IMR-90 (cell line): Measurements from ENCODE around the gene FBXW7. TPM values are rescaled to one million over a fixed set of nuclear protein-coding genes. Genes with fewer than 3 reads are reported as not detected.

Source experiments
- ATAC-seq: fragments of 200-7000 bp; cut with Tn5 transposase; 2 replicates; pipeline ENCODE4 v1.9.1; 2020; ENCODE audit warnings: low read depth, mild to moderate bottlenecking, moderate library complexity
- BruUV-seq: library from RNA; stranded (reverse); fragments of 400-500 nt; replicated peaks from 2 replicates; lab custom pipeline; 2021; lab: Mats Ljungman, UMichigan
- CTCF ChIA-PET: fragments of 300-600 bp; formaldehyde crosslinking; extraction: SDS; loops from one replicate; lab custom pipeline; 2021; ENCODE audit warnings: antibody characterized with exemption; lab: Yijun Ruan, JAX
- POLR2A ChIA-PET: fragments of 300-600 bp; sonication (Branson Sonifier 250); formaldehyde crosslinking; loops from one replicate; lab custom pipeline; 2022; ENCODE audit warnings: antibody characterized with exemption; ENCODE audit not compliant: unreplicated experiment; lab: Charles Lee
- DNase-seq: peaks from one replicate; pipeline ENCODE4 v3.0.0; 2013
- H2AFZ ChIP-seq: replicated peaks from 2 replicates; pipeline ENCODE3; 2013; ENCODE audit warnings: low read length, mild to moderate bottlenecking; ENCODE audit not compliant: poor library complexity
- H2AK5ac ChIP-seq: 2 replicates; pipeline ENCODE4 v1.6.1; 2013; ENCODE audit warnings: low read depth, low read length, inconsistent platforms
- H2AK9ac ChIP-seq: replicated peaks from 2 replicates; pipeline ENCODE3; 2013; ENCODE audit warnings: mild to moderate bottlenecking, low read depth, low read length, moderate library complexity; ENCODE audit not compliant: poor library complexity
- H2BK120ac ChIP-seq: 2 replicates; pipeline ENCODE4 v1.6.1; 2013; ENCODE audit warnings: low read depth, low read length, inconsistent platforms
- H2BK15ac ChIP-seq: 3 replicates; pipeline ENCODE4 v1.6.1; 2013; ENCODE audit warnings: low read depth, low read length, inconsistent platforms
- H2BK20ac ChIP-seq: 2 replicates; pipeline ENCODE4 v1.6.1; 2013; ENCODE audit warnings: low read depth, mild to moderate bottlenecking, inconsistent platforms, low read length, moderate library complexity
- H2BK5ac ChIP-seq: 2 replicates; pipeline ENCODE4 v1.6.1; 2013; ENCODE audit warnings: mild to moderate bottlenecking, low read depth, low read length, inconsistent platforms; ENCODE audit not compliant: poor library complexity, severe bottlenecking
- H3K14ac ChIP-seq: replicated peaks from 2 replicates; pipeline ENCODE4 v1.6.1; 2013; ENCODE audit warnings: low read depth, low read length, inconsistent platforms
- H3K18ac ChIP-seq: 2 replicates; pipeline ENCODE4 v1.6.1; 2013; ENCODE audit warnings: low read depth, low read length, control low read depth
- H3K23ac ChIP-seq: 2 replicates; pipeline ENCODE4 v1.6.1; 2013; ENCODE audit warnings: low read depth, low read length, inconsistent platforms
- H3K27ac ChIP-seq: 2 replicates; pipeline ENCODE4 v1.5.1; 2013; ENCODE audit warnings: mild to moderate bottlenecking, control low read depth, low read length; ENCODE audit not compliant: insufficient read depth
- H3K27me3 ChIP-seq: 2 replicates; pipeline ENCODE4 v1.6.1; 2013; ENCODE audit warnings: low read length; ENCODE audit not compliant: control insufficient read depth, insufficient read depth
- H3K36me3 ChIP-seq: 2 replicates; pipeline ENCODE4 v1.6.1; 2013; ENCODE audit warnings: low read length, mixed read lengths; ENCODE audit not compliant: control insufficient read depth, insufficient read depth
- H3K4ac ChIP-seq: 2 replicates; pipeline ENCODE4 v1.6.1; 2013; ENCODE audit warnings: low read depth, low read length, inconsistent platforms
- H3K4me1 ChIP-seq: 2 replicates; pipeline ENCODE4 v1.6.1; 2013; ENCODE audit warnings: low read length, mixed read lengths; ENCODE audit not compliant: control insufficient read depth, insufficient read depth
- H3K4me2 ChIP-seq: 2 replicates; pipeline ENCODE4 v1.6.1; 2013; ENCODE audit warnings: low read depth, mild to moderate bottlenecking, control low read depth, low read length, moderate library complexity
- H3K4me3 ChIP-seq: 2 replicates; pipeline ENCODE4 v1.5.1; 2013; ENCODE audit warnings: low read depth, mild to moderate bottlenecking, control low read depth, low read length, moderate library complexity; ENCODE audit not compliant: insufficient read depth
- H3K56ac ChIP-seq: 2 replicates; pipeline ENCODE4 v1.6.1; 2013; ENCODE audit warnings: low read length, inconsistent platforms; ENCODE audit not compliant: insufficient read depth; ENCODE audit errors: extremely low read depth
- H3K79me1 ChIP-seq, 2 experiments: 2 replicates each; pipeline ENCODE4 v1.6.1; 2013; ENCODE audit warnings: low read length in 2 of 2, inconsistent platforms in 1 of 2, low read depth in 1 of 2
- H3K9ac ChIP-seq: 2 replicates; pipeline ENCODE4 v1.6.1; 2013; ENCODE audit warnings: low read depth, low read length, control low read depth
- H3K9me1 ChIP-seq: 2 replicates; pipeline ENCODE4 v1.6.1; 2013; ENCODE audit warnings: low read length, inconsistent platforms; ENCODE audit not compliant: insufficient read depth
- H3K9me3 ChIP-seq: 2 replicates; pipeline ENCODE4 v1.6.1; 2013; ENCODE audit warnings: low read length; ENCODE audit not compliant: control insufficient read depth, insufficient read depth
- H4K20me1 ChIP-seq: 2 replicates; pipeline ENCODE4 v1.6.1; 2013; ENCODE audit warnings: low read length, inconsistent platforms; ENCODE audit not compliant: insufficient read depth
- H4K5ac ChIP-seq: 2 replicates; pipeline ENCODE4 v1.6.1; 2013; ENCODE audit warnings: mild to moderate bottlenecking, low read depth, low read length, control low read depth
- H4K8ac ChIP-seq, 2 experiments: 2 replicates each; pipeline ENCODE4 v1.6.1; 2013; ENCODE audit warnings: low read depth in 2 of 2, low read length in 2 of 2, control low read depth in 1 of 2, inconsistent platforms in 1 of 2
- H4K91ac ChIP-seq: 2 replicates; pipeline ENCODE4 v1.6.1; 2013; ENCODE audit warnings: low read depth, low read length, inconsistent platforms; ENCODE audit not compliant: insufficient read depth
- CHD1 ChIP-seq: IDR thresholded peaks from 2 replicates; pipeline ENCODE4 v1.6.1; 2012; ENCODE audit warnings: low read depth, low read length, improper control_type of control experiment
- CTCF ChIP-seq: conservative IDR thresholded peaks from 2 replicates; pipeline ENCODE4 v1.5.1; 2012; ENCODE audit warnings: mild to moderate bottlenecking, low read depth, low read length, improper control_type of control experiment
- MAFK ChIP-seq: IDR thresholded peaks from 2 replicates; pipeline ENCODE4 v1.6.1; 2012; ENCODE audit warnings: low read depth, low read length, improper control_type of control experiment
- RAD21 ChIP-seq: IDR thresholded peaks from 2 replicates; pipeline ENCODE4 v1.6.1; 2012; ENCODE audit warnings: low read length, improper control_type of control experiment
- RCOR1 ChIP-seq: IDR thresholded peaks from 2 replicates; pipeline ENCODE4 v1.6.1; 2012; ENCODE audit warnings: mild to moderate bottlenecking, low read length, improper control_type of control experiment; ENCODE audit not compliant: insufficient replicate concordance
- RFX5 ChIP-seq: IDR thresholded peaks from 2 replicates; pipeline ENCODE4 v1.8.0; 2012; ENCODE audit warnings: low read depth, mild to moderate bottlenecking, low read length, moderate library complexity
- SMC3 ChIP-seq: fragments of 150-350 bp; IDR thresholded peaks from 2 replicates; pipeline ENCODE4 v1.6.1; 2016; ENCODE audit warnings: low read depth, mild to moderate bottlenecking, antibody characterized with exemption, low read length, moderate library complexity
- USF2 ChIP-seq: fragments of 150-350 bp; IDR thresholded peaks from 2 replicates; pipeline ENCODE4 v1.6.1; 2017; ENCODE audit warnings: mild to moderate bottlenecking, antibody characterized with exemption, low read length, low read depth
- WGBS, 2 experiments: methylation state at CpG; one replicate each; pipeline versions ENCODE4 v1.1.5 to v1.1.7; 2013; ENCODE audit warnings: missing lambda C conversion rate in 2 of 2; ENCODE audit not compliant: insufficient read length in 1 of 2; ENCODE audit errors: extremely low coverage in 2 of 2; 5-methylcytosine and 5-hydroxymethylcytosine counted together
- dilution Hi-C: fragments of 300-500 bp; cut with HindIII; formaldehyde crosslinking; loops from one replicate; pipeline ENCODE4 v1.14.3; 2018; ENCODE audit warnings: low sequenced_read_pairs; ENCODE audit not compliant: unreplicated experiment
- in situ Hi-C: fragments of 300-500 bp; cut with MboI; formaldehyde crosslinking; loops from 3 replicates; pipeline ENCODE4 v1.14.3; 2019; ENCODE audit warnings: low sequenced_read_pairs, inconsistent platforms, mixed read lengths
- intact Hi-C: fragments of 100-400 bp; cut with micrococcal nuclease; formaldehyde crosslinking; loops from 2 replicates; pipeline ENCODE4 v1.10.0; 2022
- polyA plus RNA-seq, 3 experiments: library from polyadenylated mRNA; depleted of rRNA; stranded (reverse); fragments of >200 nt; gene quantifications; 2 replicates each; pipeline ENCODE4 v1.2.3, GENCODE V29; 2012; ENCODE audit warnings: low replicate concordance in 1 of 3
- total RNA-seq: library from RNA; depleted of rRNA; stranded (reverse); fragments of >200 nt; gene quantifications from 2 replicates; pipeline ENCODE4 v1.2.3, GENCODE V29; 2012

FBXW7 gene
- total and polyA plus RNA-seq, 2 of the 4 experiments (the other 2 are of a cell fraction), result 7.2 to 27.4 TPM

- H3K27ac ChIP-seq, result no peak overlapping the region
- no peak overlapping the region for H2AK5ac ChIP-seq
- no peak overlapping the region for H3K4ac ChIP-seq
- H2BK20ac ChIP-seq, result no peak overlapping the region
- H3K9me1 ChIP-seq, result 0 out of 2 replicates have a peak, but pooled peaks cover 3% of the 10 kb centered on the region
- H3K23ac ChIP-seq, result no peak overlapping the region
- H2BK5ac ChIP-seq, result no peak overlapping the region
- H2AFZ ChIP-seq, result no peak overlapping the region
- no peak for TF ChIP-seq MAFK
- TF ChIP-seq USF2, result no peak
- no peak for TF ChIP-seq RFX5
- no peak for TF ChIP-seq CHD1
- no peak for TF ChIP-seq RCOR1
- peak; percentile 45 for TF ChIP-seq CTCF
- TF ChIP-seq RAD21, result peak; percentile 41
- peak; percentile 33; the same call in 1 of the 2 replicates for TF ChIP-seq SMC3
- no peak overlapping the region for H2BK15ac ChIP-seq
- H4K8ac ChIP-seq, result no peak overlapping the region
- H3K9me3 ChIP-seq, result no peaks in the 10 kb centered on the region
- peak; percentile 29; the same call in 1 of the 2 replicates for ATAC-seq
- BruUV-seq, result no TSS peak
- DNase-seq, result peak; percentile 29
- no peaks in the 10 kb centered on the region for H3K4me1 ChIP-seq
- no peaks in the 10 kb centered on the region for H4K20me1 ChIP-seq
- H3K9ac ChIP-seq, result no peak overlapping the region
- no peak overlapping the region for H3K56ac ChIP-seq
- H3K18ac ChIP-seq, result no peak overlapping the region
- H3K27me3 ChIP-seq, result no peaks in the 10 kb centered on the region
- no peak overlapping the region for H3K14ac ChIP-seq
- peaks cover 4 to 21% of the 10 kb centered on the region in 2 experiments; a peak in 3 of 4 replicates for H3K79me1 ChIP-seq
- no peaks in the 10 kb centered on the region for H3K36me3 ChIP-seq
- in situ Hi-C loops, result loop anchor here (25.0 kb wide), 1 partner anchor 1286 kb away; no protein-coding TSS in a partner anchor
- no peak overlapping the region for H4K5ac ChIP-seq
- dilution Hi-C loops, result no loop called here
- H2BK120ac ChIP-seq, result no peak overlapping the region
- CTCF ChIA-PET, result interaction anchor here (0.6 kb wide), 1 partner anchor 278 kb away, joined by 5 read pairs; no protein-coding TSS in a partner anchor
- WGBS, 2 experiments, result no CpG with 5 or more reads among the region's 1 CpG
- H4K91ac ChIP-seq, result no peak overlapping the region
- H2AK9ac ChIP-seq, result no peak overlapping the region
- POLR2A ChIA-PET, result no interaction called here
- no peak overlapping the region for H3K4me3 ChIP-seq
- intact Hi-C loops, result loop anchor here (5.0 kb wide), 1 partner anchor 636 kb away; the partner anchor contains the start of gene GATB
- no peak overlapping the region for H3K4me2 ChIP-seq
These were observed 137.8 kb downstream of the FBXW7 start for GRCh38 chr4:152398060-152398459.
